Measurements from ENCODE around the gene NFS1.

GRCh38 chr20:35643045-35643444, 56.1 kb downstream of the NFS1 start:
- no peak for TF ChIP-seq CTCF (IDR thresholded peaks at IDR 0.05)
- TF ChIP-seq POLR2A (IDR thresholded peaks at IDR 0.05; ENCODE audit: low read length), result no peak
- TF ChIP-seq RAD21 (conservative IDR thresholded peaks at IDR 0.05 in 1 of 2, IDR thresholded peaks at IDR 0.05 in 1 of 2), result no peak
- no peak for TF ChIP-seq CEBPB (IDR thresholded peaks at IDR 0.05)
- no peak for TF ChIP-seq HOXA7 (CRISPR knock-in tag; IDR thresholded peaks at IDR 0.05)
